Measurements from ENCODE around the gene GUK1.

GRCh38 chr1:228125185-228125584, 14.9 kb upstream of the GUK1 start:
- TF ChIP-seq PRDM15 (CRISPR knock-in tag; IDR thresholded peaks at IDR 0.05) (no peak), CTCF (IDR thresholded peaks at IDR 0.05) (no peak), ATF6 (CRISPR knock-in tag; IDR thresholded peaks at IDR 0.05) (no peak), SP1 (CRISPR knock-in tag; conservative IDR thresholded peaks at IDR 0.05) (no peak), E2F5 (CRISPR knock-in tag; IDR thresholded peaks at IDR 0.05) (no peak)
